Measurements from ENCODE around the gene CLCF1. TPM values are rescaled to one million over a fixed set of nuclear protein-coding genes. Genes with fewer than 3 reads are reported as not detected.

The CLCF1 gene
- total and polyA plus RNA-seq, 2 of the 13 experiments (the other 11 are each of a cell fraction or from before 2014, with no cell fraction given): 0.49 to 0.78 TPM

DNA sequence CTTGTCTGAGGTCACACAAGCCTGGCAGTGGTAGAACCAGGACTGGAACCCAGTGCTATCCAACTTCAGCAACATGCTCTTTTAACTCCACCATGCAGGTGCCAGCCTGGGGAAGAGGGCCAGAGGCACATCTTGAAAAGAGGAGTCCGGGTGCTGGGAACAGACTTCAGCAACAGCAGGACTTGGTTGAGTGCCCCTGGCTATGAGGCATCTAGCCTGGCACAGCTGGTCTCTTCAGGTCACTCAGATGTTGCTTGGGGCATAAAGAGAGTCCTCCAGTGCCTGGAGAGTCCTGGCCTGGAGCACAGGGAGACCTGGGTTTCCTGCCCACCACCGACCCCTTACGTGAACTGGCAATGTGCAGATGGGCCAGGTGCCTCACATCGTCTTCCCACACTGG, 5.1 kb upstream of the CLCF1 start:
- H3K27ac ChIP-seq (ENCODE audit: extremely low read length, insufficient read depth, low read length): no peak overlapping the region
- H3K27me3 ChIP-seq (ENCODE audit: control insufficient read depth in 1 of 2, insufficient read depth in 2 of 2, low read length in 2 of 2): peaks cover 3 to 28% of the 10 kb centered on the region in 2 experiments; a peak in 3 of 5 replicates
- no peaks in the 10 kb centered on the region for H3K9me3 ChIP-seq (ENCODE audit: low read length)
- no peak for DNase-seq (ENCODE audit: low spot score)
- no TSS peak for BruUV-seq (replicated peaks)
- intact Hi-C loops (cut with micrococcal nuclease; ENCODE audit: unreplicated experiment): no loop called here
- no peaks in the 10 kb centered on the region for H3K36me3 ChIP-seq (replicated peaks in 1 of 2; ENCODE audit: control insufficient read depth in 1 of 2, insufficient read depth in 2 of 2, low read length in 2 of 2)
- no peaks in the 10 kb centered on the region for H3K79me2 ChIP-seq (ENCODE audit: insufficient read depth, low read length)
- 71% methylated on average over 3 of the region's 4 CpGs for WGBS (ENCODE audit: low lambda C conversion rate)
- FAIRE-seq: no peak
- no peak overlapping the region for H3K4me3 ChIP-seq (replicated peaks in 1 of 3; ENCODE audit: insufficient read depth in 1 of 3, low read depth in 2 of 3, low read length in 3 of 3)
- in situ Hi-C loops (cut with HindIII; ENCODE audit: extremely low pct_ligation_motif_present, low pct_unique_long_range_greater_than_20kb): no loop called here
- peaks cover 42% of the 10 kb centered on the region for H3K4me1 ChIP-seq (ENCODE audit: insufficient read depth, low read length)
- ChIA-PET POLR2A (interaction anchor here (18.5 kb wide), 1 partner anchor 25 kb away, joined by 365 read pairs; the partner anchor contains the start of gene POLD4), CTCF (ENCODE audit: low intra/inter-chr PET ratio, low total read pairs) (no interaction called here)
- H4K20me1 ChIP-seq (ENCODE audit: insufficient read depth, low read length): no peaks in the 10 kb centered on the region
- no peak for TF ChIP-seq ZFP41 (CRISPR knock-in tag; IDR thresholded peaks at IDR 0.05; ENCODE audit: borderline replicate concordance)
- no peak for TF ChIP-seq RAD51 (IDR thresholded peaks at IDR 0.05; ENCODE audit: borderline replicate concordance)
- no peak for TF ChIP-seq SAP130 (CRISPR knock-in tag; IDR thresholded peaks at IDR 0.05; ENCODE audit: low read depth)
- no peak for TF ChIP-seq GPN1 (CRISPR knock-in tag; IDR thresholded peaks at IDR 0.05; ENCODE audit: borderline replicate concordance)
- no peak for TF ChIP-seq CAMTA2 (CRISPR knock-in tag; IDR thresholded peaks at IDR 0.05; ENCODE audit: borderline replicate concordance)
- no peak for TF ChIP-seq ZBTB7A (CRISPR knock-in tag; IDR thresholded peaks at IDR 0.05)
- TF ChIP-seq ZNF891 (CRISPR knock-in tag; IDR thresholded peaks at IDR 0.05): no peak
- TF ChIP-seq NCOA5 (CRISPR knock-in tag; IDR thresholded peaks at IDR 0.05): no peak
- TF ChIP-seq, protein P1, sequence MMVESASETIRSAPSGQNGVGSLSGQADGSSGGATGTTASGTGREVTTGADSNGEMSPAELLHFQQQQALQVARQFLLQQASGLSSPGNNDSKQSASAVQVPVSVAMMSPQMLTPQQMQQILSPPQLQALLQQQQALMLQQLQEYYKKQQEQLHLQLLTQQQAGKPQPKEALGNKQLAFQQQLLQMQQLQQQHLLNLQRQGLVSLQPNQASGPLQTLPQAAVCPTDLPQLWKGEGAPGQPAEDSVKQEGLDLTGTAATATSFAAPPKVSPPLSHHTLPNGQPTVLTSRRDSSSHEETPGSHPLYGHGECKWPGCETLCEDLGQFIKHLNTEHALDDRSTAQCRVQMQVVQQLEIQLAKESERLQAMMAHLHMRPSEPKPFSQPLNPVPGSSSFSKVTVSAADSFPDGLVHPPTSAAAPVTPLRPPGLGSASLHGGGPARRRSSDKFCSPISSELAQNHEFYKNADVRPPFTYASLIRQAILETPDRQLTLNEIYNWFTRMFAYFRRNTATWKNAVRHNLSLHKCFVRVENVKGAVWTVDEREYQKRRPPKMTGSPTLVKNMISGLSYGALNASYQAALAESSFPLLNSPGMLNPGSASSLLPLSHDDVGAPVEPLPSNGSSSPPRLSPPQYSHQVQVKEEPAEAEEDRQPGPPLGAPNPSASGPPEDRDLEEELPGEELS (CRISPR knock-in tag; IDR thresholded peaks at IDR 0.05): no peak
- no peak for TF ChIP-seq HCFC1 (IDR thresholded peaks at IDR 0.05; ENCODE audit: low read depth, low read length)
- TF ChIP-seq ZFYVE20 (CRISPR knock-in tag; IDR thresholded peaks at IDR 0.05; ENCODE audit: borderline replicate concordance, low read depth): no peak
- no peak for TF ChIP-seq ZNF75D (CRISPR knock-in tag; IDR thresholded peaks at IDR 0.05; ENCODE audit: borderline replicate concordance)
- no peak for TF ChIP-seq ZNF230 (CRISPR knock-in tag; IDR thresholded peaks at IDR 0.05)
- no peak for TF ChIP-seq ZNF766 (CRISPR knock-in tag; IDR thresholded peaks at IDR 0.05; ENCODE audit: borderline replicate concordance)
- TF ChIP-seq PPARG (CRISPR knock-in tag; conservative IDR thresholded peaks at IDR 0.05): no peak
- TF ChIP-seq GFI1 (CRISPR knock-in tag; IDR thresholded peaks at IDR 0.05; ENCODE audit: borderline replicate concordance): no peak
- no peak for TF ChIP-seq DPF2 (CRISPR knock-in tag; IDR thresholded peaks at IDR 0.05; ENCODE audit: borderline replicate concordance, low read depth)
- no peak overlapping the region for H3K4me2 ChIP-seq (ENCODE audit: low read depth, low read length)
- no peak for ATAC-seq
- H3K9ac ChIP-seq (ENCODE audit: insufficient read depth, low read depth, low read length): no peak overlapping the region
- H2AFZ ChIP-seq (ENCODE audit: low read length): no peak overlapping the region

All from HepG2 (cell line).